ENCODE results near the gene PSMG3.

PSMG3 gene

DNA sequence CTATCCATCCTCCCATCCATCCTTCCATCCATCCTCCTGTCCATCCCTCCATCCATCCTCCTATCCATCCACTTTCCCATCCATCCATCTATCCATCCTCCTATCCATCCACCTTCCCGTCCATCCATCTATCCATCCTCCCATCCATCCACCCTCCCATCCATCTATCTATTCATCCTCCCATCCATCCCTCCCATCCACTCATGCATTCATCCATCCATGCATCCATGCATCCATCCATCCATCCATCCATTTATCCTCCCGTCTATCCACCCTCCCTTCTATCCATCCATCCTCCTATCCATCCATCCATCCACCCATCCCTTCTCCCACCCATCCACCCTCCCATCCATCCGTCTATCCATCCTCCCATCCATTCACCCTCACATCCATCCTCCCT is 25.2 kb upstream of the PSMG3 start:
- TF ChIP-seq ZFHX2 (tag by site-specific recombination; conservative IDR thresholded peaks at IDR 0.05) = 0 out of 2 replicates have a peak, but pooled peaks have one; percentile 5
- no peak for TF ChIP-seq ZNF155 (tag by site-specific recombination; IDR thresholded peaks at IDR 0.05)
- TF ChIP-seq ZNF645 (tag by site-specific recombination; IDR thresholded peaks at IDR 0.05) = no peak
- no peak for TF ChIP-seq ZNF292 (tag by site-specific recombination; IDR thresholded peaks at IDR 0.05; ENCODE audit: borderline replicate concordance, low read depth)
- peak; percentile 98 for TF ChIP-seq ZBTB17 (tag by site-specific recombination; IDR thresholded peaks at IDR 0.05)
- TF ChIP-seq INSM2 (tag by site-specific recombination; IDR thresholded peaks at IDR 0.05) = no peak
- no peak for TF ChIP-seq ZFP41 (tag by site-specific recombination; IDR thresholded peaks at IDR 0.05; ENCODE audit: borderline replicate concordance)
- peak; percentile 97 for TF ChIP-seq ZNF366 (tag by site-specific recombination; conservative IDR thresholded peaks at IDR 0.05)
- 0 out of 2 replicates have a peak, but pooled peaks have one; percentile 8 for TF ChIP-seq EGR2 (tag by site-specific recombination; IDR thresholded peaks at IDR 0.05; ENCODE audit: low read depth)
- TF ChIP-seq SP2 (tag by site-specific recombination; IDR thresholded peaks at IDR 0.05) = no peak
- TF ChIP-seq ZBTB7A (tag by site-specific recombination; IDR thresholded peaks at IDR 0.05; ENCODE audit: low read depth) = no peak
- TF ChIP-seq ZNF146 (tag by site-specific recombination; IDR thresholded peaks at IDR 0.05) = no peak
- no peak for TF ChIP-seq ZNF394 (tag by site-specific recombination; IDR thresholded peaks at IDR 0.05; ENCODE audit: borderline replicate concordance)
- Histone ChIP-seq H3K4me1 (ENCODE audit: control insufficient read depth, insufficient read depth, low read length) (no peaks in the 10 kb centered on the region), H3K36me3 (ENCODE audit: control insufficient read depth in 2 of 2, insufficient read depth in 1 of 2, low read length in 2 of 2) (no peaks in the 10 kb centered on the region), H3K4me3 (ENCODE audit: low read depth, low read length) (no peak overlapping the region), H3K9me3 (ENCODE audit: control insufficient read depth, insufficient read depth, low read depth, low read length) (no peaks in the 10 kb centered on the region), H3K27ac (ENCODE audit: extremely low read depth, low read depth, low read length) (no peak overlapping the region)
- POLR2A ChIA-PET = no interaction called here
- CTCF ChIA-PET = interaction anchor here (0.7 kb wide), 1 partner anchor 13 kb away, joined by 3 read pairs; no protein-coding TSS in a partner anchor

DNA sequence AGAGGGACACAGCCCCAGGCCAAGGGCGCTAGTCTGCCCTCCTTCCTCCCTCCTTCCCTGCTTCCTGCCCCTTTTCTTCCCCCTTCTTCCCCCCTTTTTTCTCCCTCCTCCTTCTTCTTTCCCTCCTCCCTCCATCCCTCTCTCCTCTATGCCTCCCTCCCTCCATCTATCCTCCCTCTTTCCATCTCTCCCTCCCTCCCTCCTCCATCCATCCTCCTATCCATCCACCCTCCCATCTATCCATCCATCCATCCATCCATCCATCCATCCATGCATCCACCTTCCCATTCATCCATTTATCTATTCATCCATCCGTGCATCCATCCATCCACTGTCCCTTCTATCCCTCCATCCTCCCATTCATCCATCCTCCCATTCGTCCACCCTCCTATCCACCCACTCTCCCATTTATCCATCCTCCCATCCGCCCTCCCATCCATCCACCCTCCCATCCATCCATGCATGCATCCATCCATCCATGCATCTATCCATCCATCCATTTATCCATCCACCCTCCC is 24.1 kb upstream of the PSMG3 start:
- Histone ChIP-seq H3K27ac (ENCODE audit: extremely low read depth, low read depth, low read length) (no peak overlapping the region), H3K9me3 (ENCODE audit: control insufficient read depth, insufficient read depth, low read depth, low read length) (no peaks in the 10 kb centered on the region), H3K4me1 (ENCODE audit: control insufficient read depth, insufficient read depth, low read length) (no peaks in the 10 kb centered on the region), H3K4me3 (ENCODE audit: low read depth, low read length) (no peak overlapping the region), H3K36me3 (ENCODE audit: control insufficient read depth in 2 of 2, insufficient read depth in 1 of 2, low read length in 2 of 2) (no peaks in the 10 kb centered on the region)
- CTCF ChIA-PET = interaction anchor here (0.6 kb wide), 1 partner anchor 1094 kb away, joined by 5 read pairs; the partner anchor contains the start of gene AMZ1
- POLR2A ChIA-PET = no interaction called here
- TF ChIP-seq ZNF366 (tag by site-specific recombination; conservative IDR thresholded peaks at IDR 0.05) (peak; percentile 91), ZNF324 (tag by site-specific recombination; IDR thresholded peaks at IDR 0.05) (no peak), ZBTB17 (tag by site-specific recombination; IDR thresholded peaks at IDR 0.05) (peak; percentile 91), BCL11B (tag by site-specific recombination; IDR thresholded peaks at IDR 0.05; ENCODE audit: low read depth) (no peak), REST (tag by site-specific recombination; IDR thresholded peaks at IDR 0.05) (no peak), ZNF169 (tag by site-specific recombination; IDR thresholded peaks at IDR 0.05) (no peak), ZNF341 (tag by site-specific recombination; IDR thresholded peaks at IDR 0.05; ENCODE audit: low read depth) (no peak)
- TF ChIP-seq, protein P1, sequence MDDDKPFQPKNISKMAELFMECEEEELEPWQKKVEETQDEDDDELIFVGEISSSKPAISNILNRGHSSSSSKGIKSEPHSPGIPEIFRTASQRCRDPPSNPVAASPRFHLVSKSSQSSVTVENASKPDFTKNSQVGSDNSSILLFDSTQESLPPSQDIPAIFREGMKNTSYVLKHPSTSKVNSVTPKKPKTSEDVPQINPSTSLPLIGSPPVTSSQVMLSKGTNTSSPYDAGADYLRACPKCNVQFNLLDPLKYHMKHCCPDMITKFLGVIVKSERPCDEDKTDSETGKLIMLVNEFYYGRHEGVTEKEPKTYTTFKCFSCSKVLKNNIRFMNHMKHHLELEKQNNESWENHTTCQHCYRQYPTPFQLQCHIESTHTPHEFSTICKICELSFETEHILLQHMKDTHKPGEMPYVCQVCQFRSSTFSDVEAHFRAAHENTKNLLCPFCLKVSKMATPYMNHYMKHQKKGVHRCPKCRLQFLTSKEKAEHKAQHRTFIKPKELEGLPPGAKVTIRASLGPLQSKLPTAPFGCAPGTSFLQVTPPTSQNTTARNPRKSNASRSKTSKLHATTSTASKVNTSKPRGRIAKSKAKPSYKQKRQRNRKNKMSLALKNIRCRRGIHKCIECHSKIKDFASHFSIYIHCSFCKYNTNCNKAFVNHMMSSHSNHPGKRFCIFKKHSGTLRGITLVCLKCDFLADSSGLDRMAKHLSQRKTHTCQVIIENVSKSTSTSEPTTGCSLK (tag by site-specific recombination; IDR thresholded peaks at IDR 0.05) = no peak
- TF ChIP-seq, protein P2, sequence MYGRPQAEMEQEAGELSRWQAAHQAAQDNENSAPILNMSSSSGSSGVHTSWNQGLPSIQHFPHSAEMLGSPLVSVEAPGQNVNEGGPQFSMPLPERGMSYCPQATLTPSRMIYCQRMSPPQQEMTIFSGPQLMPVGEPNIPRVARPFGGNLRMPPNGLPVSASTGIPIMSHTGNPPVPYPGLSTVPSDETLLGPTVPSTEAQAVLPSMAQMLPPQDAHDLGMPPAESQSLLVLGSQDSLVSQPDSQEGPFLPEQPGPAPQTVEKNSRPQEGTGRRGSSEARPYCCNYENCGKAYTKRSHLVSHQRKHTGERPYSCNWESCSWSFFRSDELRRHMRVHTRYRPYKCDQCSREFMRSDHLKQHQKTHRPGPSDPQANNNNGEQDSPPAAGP (tag by site-specific recombination; IDR thresholded peaks at IDR 0.05) = no peak
- TF ChIP-seq, protein P3, sequence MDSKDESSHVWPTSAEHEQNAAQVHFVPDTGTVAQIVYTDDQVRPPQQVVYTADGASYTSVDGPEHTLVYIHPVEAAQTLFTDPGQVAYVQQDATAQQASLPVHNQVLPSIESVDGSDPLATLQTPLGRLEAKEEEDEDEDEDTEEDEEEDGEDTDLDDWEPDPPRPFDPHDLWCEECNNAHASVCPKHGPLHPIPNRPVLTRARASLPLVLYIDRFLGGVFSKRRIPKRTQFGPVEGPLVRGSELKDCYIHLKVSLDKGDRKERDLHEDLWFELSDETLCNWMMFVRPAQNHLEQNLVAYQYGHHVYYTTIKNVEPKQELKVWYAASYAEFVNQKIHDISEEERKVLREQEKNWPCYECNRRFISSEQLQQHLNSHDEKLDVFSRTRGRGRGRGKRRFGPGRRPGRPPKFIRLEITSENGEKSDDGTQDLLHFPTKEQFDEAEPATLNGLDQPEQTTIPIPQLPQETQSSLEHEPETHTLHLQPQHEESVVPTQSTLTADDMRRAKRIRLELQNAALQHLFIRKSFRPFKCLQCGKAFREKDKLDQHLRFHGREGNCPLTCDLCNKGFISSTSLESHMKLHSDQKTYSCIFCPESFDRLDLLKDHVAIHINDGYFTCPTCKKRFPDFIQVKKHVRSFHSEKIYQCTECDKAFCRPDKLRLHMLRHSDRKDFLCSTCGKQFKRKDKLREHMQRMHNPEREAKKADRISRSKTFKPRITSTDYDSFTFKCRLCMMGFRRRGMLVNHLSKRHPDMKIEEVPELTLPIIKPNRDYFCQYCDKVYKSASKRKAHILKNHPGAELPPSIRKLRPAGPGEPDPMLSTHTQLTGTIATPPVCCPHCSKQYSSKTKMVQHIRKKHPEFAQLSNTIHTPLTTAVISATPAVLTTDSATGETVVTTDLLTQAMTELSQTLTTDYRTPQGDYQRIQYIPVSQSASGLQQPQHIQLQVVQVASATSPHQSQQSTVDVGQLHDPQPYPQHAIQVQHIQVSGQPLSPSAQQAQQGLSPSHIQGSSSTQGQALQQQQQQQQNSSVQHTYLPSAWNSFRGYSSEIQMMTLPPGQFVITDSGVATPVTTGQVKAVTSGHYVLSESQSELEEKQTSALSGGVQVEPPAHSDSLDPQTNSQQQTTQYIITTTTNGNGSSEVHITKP (tag by site-specific recombination; IDR thresholded peaks at IDR 0.05) = no peak

Measured in HEK293 (cell line).